ENCODE results near the gene MLXIP.

Gene MLXIP

GRCh38 chr12:122062832-122063693 lies 15.5 kb upstream of the MLXIP start:
- DNase-seq: no peak
- H3K27me3 Mint-ChIP-seq: no peaks in the 10 kb centered on the region
- H3K9me3 Mint-ChIP-seq: no peaks in the 10 kb centered on the region
- no peak overlapping the region for H3K27ac Mint-ChIP-seq
- peaks cover 8% of the 10 kb centered on the region for H3K36me3 Mint-ChIP-seq (ENCODE audit: low read depth)
- H3K4me3 Mint-ChIP-seq: no peak overlapping the region
- H3K4me1 Mint-ChIP-seq (ENCODE audit: low read depth): peaks cover 7% of the 10 kb centered on the region

- Mint-ChIP-seq H3K27ac (no peak overlapping the region), H3K27me3 (no peaks in the 10 kb centered on the region), H3K4me1 (ENCODE audit: low read depth) (peaks cover 12% of the 10 kb centered on the region), H3K9me3 (no peaks in the 10 kb centered on the region), H3K36me3 (ENCODE audit: low read depth) (peaks cover 7% of the 10 kb centered on the region), H3K4me3 (no peak overlapping the region)
- DNase-seq: no peak
Measured at GRCh38 chr12:122063694-122064024, 14.9 kb upstream of the MLXIP start.

- H3K27ac Mint-ChIP-seq: no peak overlapping the region
Measured at GRCh38 chr12:122064025-122064777, 14.4 kb upstream of the MLXIP start.

GRCh38 chr12:122064780-122065588 lies 13.6 kb upstream of the MLXIP start:
- Mint-ChIP-seq H3K4me1 (ENCODE audit: low read depth) (peaks cover 12% of the 10 kb centered on the region), H3K4me3 (no peak overlapping the region), H3K27me3 (no peaks in the 10 kb centered on the region)

More at GRCh38 chr12:122064025-122064777, 14.4 kb upstream of the MLXIP start:
- no peak overlapping the region for H3K4me3 Mint-ChIP-seq
- H3K27me3 Mint-ChIP-seq: no peaks in the 10 kb centered on the region
- peak; percentile 54 for DNase-seq
- H3K36me3 Mint-ChIP-seq (ENCODE audit: low read depth): peaks cover 3% of the 10 kb centered on the region
- peaks cover 12% of the 10 kb centered on the region for H3K4me1 Mint-ChIP-seq (ENCODE audit: low read depth)
- H3K9me3 Mint-ChIP-seq: no peaks in the 10 kb centered on the region

DNA sequence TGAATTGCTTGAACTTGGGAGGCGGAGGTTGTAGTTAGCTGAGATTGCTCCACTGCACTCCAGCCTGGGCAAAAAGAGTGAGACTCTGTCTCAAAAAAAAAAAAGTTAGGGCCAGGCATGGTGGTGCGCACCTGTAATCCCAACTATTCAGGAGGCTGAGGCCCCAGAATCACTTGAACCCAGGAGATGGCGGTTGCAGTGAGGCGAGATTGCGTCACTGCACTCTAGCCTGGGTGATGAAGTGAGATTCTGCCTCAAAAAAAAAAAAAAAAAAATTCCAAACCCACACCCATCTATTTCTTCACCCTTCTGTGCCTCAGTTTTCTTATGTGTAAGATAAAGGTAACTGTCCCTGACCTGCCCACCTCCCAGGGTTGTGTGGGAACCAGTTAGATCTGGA lies 11.0 kb upstream of the MLXIP start:
- DNase-seq: no peak
- Mint-ChIP-seq H3K9me3 (no peaks in the 10 kb centered on the region), H3K4me1 (ENCODE audit: low read depth) (peaks cover 12% of the 10 kb centered on the region), H3K36me3 (ENCODE audit: low read depth) (no peaks in the 10 kb centered on the region), H3K27ac (no peak overlapping the region), H3K4me3 (peak overlapping the region; percentile 11), H3K27me3 (no peaks in the 10 kb centered on the region)

More at GRCh38 chr12:122064780-122065588, 13.6 kb upstream of the MLXIP start:
- H3K9me3 Mint-ChIP-seq: no peaks in the 10 kb centered on the region
- no peak overlapping the region for H3K27ac Mint-ChIP-seq
- H3K36me3 Mint-ChIP-seq (ENCODE audit: low read depth): peaks cover 3% of the 10 kb centered on the region
- DNase-seq: no peak

- no peak for DNase-seq
- Mint-ChIP-seq H3K4me3 (peak overlapping the region; percentile 11), H3K9me3 (no peaks in the 10 kb centered on the region), H3K27ac (no peak overlapping the region), H3K36me3 (ENCODE audit: low read depth) (no peaks in the 10 kb centered on the region), H3K27me3 (no peaks in the 10 kb centered on the region), H3K4me1 (ENCODE audit: low read depth) (peaks cover 12% of the 10 kb centered on the region)
Measured at GRCh38 chr12:122067966-122068365, 10.6 kb upstream of the MLXIP start.

DNA sequence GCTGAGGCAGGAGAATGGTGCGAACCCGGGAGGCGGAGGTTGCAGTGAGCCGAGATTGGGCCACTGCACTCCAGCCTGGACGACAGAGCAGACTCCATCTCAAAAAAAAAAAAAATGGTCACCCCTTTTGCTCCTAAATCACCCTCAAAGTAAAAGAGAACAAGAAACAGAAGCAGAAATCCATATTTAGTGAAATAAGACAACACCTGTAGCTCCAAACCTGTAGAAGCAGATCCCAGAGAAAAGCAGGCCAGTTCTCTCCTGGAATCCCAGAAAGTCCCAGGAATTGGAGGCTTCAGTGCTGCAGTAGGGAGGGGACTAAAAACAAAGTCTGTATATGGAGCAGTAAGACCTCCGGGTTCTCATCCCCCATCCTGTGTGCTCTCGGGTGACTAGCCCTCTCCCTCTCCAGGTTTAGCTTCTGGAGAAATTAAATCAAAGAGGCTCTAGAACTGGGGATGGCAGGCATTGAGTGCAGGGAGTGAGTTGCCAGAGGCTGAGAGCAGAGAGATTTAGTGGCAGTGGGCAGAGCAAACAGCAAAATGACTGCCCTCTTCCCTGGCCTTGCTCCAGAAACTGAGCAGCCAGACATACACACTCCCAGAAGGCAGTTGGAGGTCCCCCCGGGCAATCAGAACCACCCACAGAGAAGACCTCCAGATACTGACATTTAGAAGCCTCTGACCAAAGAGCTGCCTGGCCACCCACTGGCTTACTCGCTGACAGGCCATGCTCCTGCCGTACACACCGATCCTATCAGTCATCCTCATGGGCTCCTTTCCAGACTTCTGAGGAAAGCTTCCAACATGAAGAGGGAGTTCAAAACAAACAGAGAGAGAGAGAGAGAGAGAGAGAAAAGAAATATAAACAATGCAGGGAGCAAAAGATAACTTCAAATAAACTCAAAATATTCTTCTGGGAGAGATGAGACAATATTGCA lies 6.3 kb upstream of the MLXIP start:
- H3K4me3 Mint-ChIP-seq: no peak overlapping the region

GRCh38 chr12:122073815-122074214 lies 4.7 kb upstream of the MLXIP start:
- H3K36me3 Mint-ChIP-seq (ENCODE audit: low read depth): no peaks in the 10 kb centered on the region
- H3K27ac Mint-ChIP-seq: no peak overlapping the region
- no peaks in the 10 kb centered on the region for H3K9me3 Mint-ChIP-seq
- peaks cover 21% of the 10 kb centered on the region for H3K4me1 Mint-ChIP-seq (ENCODE audit: low read depth)
- no peak for DNase-seq
- no peaks in the 10 kb centered on the region for H3K27me3 Mint-ChIP-seq
- H3K4me3 Mint-ChIP-seq: no peak overlapping the region

More for the DNA sequence above, 6.3 kb upstream of the MLXIP start:
- no peaks in the 10 kb centered on the region for H3K36me3 Mint-ChIP-seq (ENCODE audit: low read depth)
- no peak for DNase-seq
- no peak overlapping the region for H3K27ac Mint-ChIP-seq
- peaks cover 25% of the 10 kb centered on the region for H3K4me1 Mint-ChIP-seq (ENCODE audit: low read depth)
- no peaks in the 10 kb centered on the region for H3K9me3 Mint-ChIP-seq
- no peaks in the 10 kb centered on the region for H3K27me3 Mint-ChIP-seq

DNA sequence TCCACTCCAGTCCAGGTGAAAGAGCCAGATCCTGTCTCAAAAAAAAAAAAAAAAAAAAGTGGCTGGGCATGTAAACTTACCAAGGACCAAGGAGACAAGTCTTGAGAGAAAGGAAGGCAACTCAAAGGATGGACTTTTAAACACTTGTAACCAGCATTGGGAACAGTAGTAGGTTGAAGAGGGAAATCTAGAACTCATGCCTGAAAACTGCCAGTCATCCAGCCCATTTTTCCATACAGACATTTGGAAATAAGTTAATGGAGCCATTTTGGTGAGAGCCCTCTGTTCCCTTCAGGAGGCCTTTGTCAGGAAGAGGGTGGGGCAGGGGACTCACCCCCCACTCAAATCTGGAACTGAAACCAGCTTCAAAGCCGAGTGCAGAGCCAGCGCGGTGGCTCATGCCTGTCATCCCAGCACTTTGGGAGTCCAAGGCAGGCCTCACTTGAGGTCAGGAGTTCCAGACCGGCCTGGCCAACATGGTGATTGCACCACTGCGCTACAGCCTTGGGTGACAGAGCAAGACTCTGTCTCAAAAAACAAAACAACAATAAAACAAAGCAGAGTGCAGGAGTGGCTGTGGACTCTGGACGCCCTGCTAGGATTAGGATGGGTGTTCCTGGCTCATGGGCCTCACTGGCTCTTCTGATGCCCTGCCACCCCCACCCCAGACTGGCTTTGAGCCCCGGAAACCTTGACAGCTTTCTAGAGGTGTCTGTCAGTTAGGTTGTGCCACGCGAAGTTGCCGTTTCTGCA lies 1.6 kb upstream of the MLXIP start:
- Mint-ChIP-seq H3K27me3 (no peaks in the 10 kb centered on the region), H3K27ac (peak overlapping the region; percentile 34), H3K4me3 (no peak overlapping the region), H3K9me3 (no peaks in the 10 kb centered on the region), H3K4me1 (ENCODE audit: low read depth) (peaks cover 45% of the 10 kb centered on the region), H3K36me3 (ENCODE audit: low read depth) (peaks cover 17% of the 10 kb centered on the region)
- DNase-seq: no peak

GRCh38 chr12:122079033-122079531 lies 526 bp downstream of the MLXIP start:
- DNase-seq: no peak
- Mint-ChIP-seq H3K9me3 (no peaks in the 10 kb centered on the region), H3K27ac (peak overlapping the region; percentile 91), H3K27me3 (no peaks in the 10 kb centered on the region), H3K4me1 (ENCODE audit: low read depth) (peaks cover 65% of the 10 kb centered on the region), H3K4me3 (peak overlapping the region; percentile 91), H3K36me3 (ENCODE audit: low read depth) (peaks cover 34% of the 10 kb centered on the region)

DNA sequence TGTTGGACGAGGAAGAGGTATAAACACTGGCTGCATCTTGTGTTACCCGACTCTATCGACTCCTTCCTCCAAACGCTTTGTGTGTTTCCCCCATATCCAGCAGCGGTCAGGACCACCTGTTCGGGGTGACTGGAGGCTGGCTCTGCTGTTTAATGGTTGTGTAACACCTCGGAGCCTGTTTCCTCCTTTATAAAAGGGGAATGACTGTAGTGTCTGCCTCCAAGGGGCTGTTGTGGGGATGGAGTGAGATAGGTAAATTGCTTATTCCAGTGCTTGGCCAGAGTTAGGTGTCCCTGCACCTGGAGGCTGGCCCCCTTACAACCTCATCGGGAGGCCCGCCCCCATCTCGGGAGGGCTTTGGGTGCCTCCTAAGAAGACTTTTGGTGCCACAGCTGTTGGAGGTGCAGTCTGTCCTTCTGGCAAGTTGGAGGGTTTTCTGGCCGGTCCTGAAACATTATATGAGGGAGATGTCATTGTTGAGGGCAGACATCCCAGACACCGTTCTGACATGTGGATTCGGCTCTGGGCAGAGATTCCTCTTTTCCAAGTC lies 1.1 kb downstream of the MLXIP start:
- Mint-ChIP-seq H3K4me1 (ENCODE audit: low read depth) (peaks cover 66% of the 10 kb centered on the region), H3K9me3 (no peaks in the 10 kb centered on the region), H3K27me3 (no peaks in the 10 kb centered on the region), H3K27ac (peak overlapping the region; percentile 91), H3K4me3 (peak overlapping the region; percentile 91), H3K36me3 (ENCODE audit: low read depth) (peaks cover 39% of the 10 kb centered on the region)
- DNase-seq: peak; percentile 55

GRCh38 chr12:122080149-122081082 lies 1.9 kb downstream of the MLXIP start:
- peaks cover 71% of the 10 kb centered on the region for H3K4me1 Mint-ChIP-seq (ENCODE audit: low read depth)
- H3K4me3 Mint-ChIP-seq: peak overlapping the region; percentile 91
- H3K9me3 Mint-ChIP-seq: no peaks in the 10 kb centered on the region
- no peaks in the 10 kb centered on the region for H3K27me3 Mint-ChIP-seq
- peaks cover 45% of the 10 kb centered on the region for H3K36me3 Mint-ChIP-seq (ENCODE audit: low read depth)
- H3K27ac Mint-ChIP-seq: peak overlapping the region; percentile 91
- no peak for DNase-seq

Data from activated T-cell treated with anti-CD3 and anti-CD28 coated beads, Interleukin-2, amount 50 U/mL, for 24 hours (primary cell).